HepG2 (cell line): ENCODE measurements around the gene RFFL. TPM values are rescaled to one million over a fixed set of nuclear protein-coding genes. Genes with fewer than 3 reads are reported as not detected.

ENCODE experiments used
- KAT7 ChIP-seq: IDR thresholded peaks from 2 replicates; pipeline ENCODE4 v1.6.1; 2018; ENCODE audit warnings: borderline replicate concordance, missing compliant biosample characterization
- NONO ChIP-seq, 2 experiments: fragments of 450-650 bp in 1 of 2; sonication (generic) in 1 of 2; formaldehyde crosslinking in 1 of 2; IDR thresholded peaks in 1 of 2; conservative IDR thresholded peaks in 1 of 2; 2 replicates each; pipeline versions ENCODE4 v1.6.1 to v1.8.0; 2017 to 2022; ENCODE audit warnings: mild to moderate bottlenecking in 1 of 2, missing genetic modification reagents in 1 of 2, moderate library complexity in 1 of 2
- TCF12 ChIP-seq, 2 experiments: fragments of 450-650 bp in 1 of 2; sonication (generic) in 1 of 2; formaldehyde crosslinking in 1 of 2; IDR thresholded peaks; 2 replicates each; pipeline versions ENCODE4 v1.6.1 to v1.8.0; 2017 to 2022; ENCODE audit warnings: antibody characterized with exemption in 1 of 2, mild to moderate bottlenecking in 1 of 2, missing genetic modification reagents in 1 of 2, moderate library complexity in 1 of 2
- ZBTB7A ChIP-seq: sonication (generic); formaldehyde crosslinking; IDR thresholded peaks from 2 replicates; pipeline ENCODE4 v1.8.0; 2022; ENCODE audit warnings: mild to moderate bottlenecking, missing genetic modification reagents
- ZNF777 ChIP-seq: sonication (generic); formaldehyde crosslinking; IDR thresholded peaks from 2 replicates; pipeline ENCODE4 v1.4.0; 2020; ENCODE audit warnings: missing genetic modification reagents
- polyA plus RNA-seq, 8 experiments: library from polyadenylated mRNA; depleted of rRNA in 3 of 8; stranded (reverse) in 7 of 8; unstranded in 1 of 8; fragments of >200 nt; fragmentation: Illumina TruSeq in 4 of 8; extraction: Trizol in 4 of 8; gene quantifications; 2 replicates each; pipeline versions ENCODE4 v1.2.1 to v1.2.3, GENCODE V29; 2011 to 2016; ENCODE audit warnings: low read depth in 4 of 8, missing spikeins in 1 of 8, mixed read lengths in 1 of 8; ENCODE audit not compliant: insufficient read depth in 1 of 8
- total RNA-seq, 5 experiments: library from RNA; depleted of rRNA; stranded (reverse); fragments of >200 nt; fragmentation: Illumina TruSeq; extraction: Trizol; gene quantifications; 2 replicates each; pipeline ENCODE4 v1.2.3, GENCODE V29; 2016; ENCODE audit warnings: low read depth in 1 of 5
- TF ChIP-seq, protein P1 (sequence below): sonication (generic); formaldehyde crosslinking; IDR thresholded peaks from 2 replicates; pipeline ENCODE4 v1.4.0; 2020; ENCODE audit warnings: missing genetic modification reagents
- TF ChIP-seq, protein P2 (sequence below): sonication (generic); formaldehyde crosslinking; IDR thresholded peaks from 2 replicates; pipeline ENCODE4 v1.8.0; 2023; ENCODE audit warnings: mild to moderate bottlenecking, missing genetic modification reagents
- TF ChIP-seq, protein P3 (sequence below): sonication (generic); formaldehyde crosslinking; IDR thresholded peaks from one replicate; pipeline ENCODE4 v1.5.1; 2020; ENCODE audit warnings: mild to moderate bottlenecking, missing genetic modification reagents; ENCODE audit errors: not compliant biosample characterization
- TF ChIP-seq, protein P4 (sequence below): sonication (generic); formaldehyde crosslinking; IDR thresholded peaks from 2 replicates; pipeline ENCODE4 v1.4.0; 2020; ENCODE audit warnings: missing genetic modification reagents, mild to moderate bottlenecking, borderline replicate concordance

RFFL gene
- total and polyA plus RNA-seq, 2 of the 13 experiments (the other 11 are each of a cell fraction or from before 2014, with no cell fraction given) = 24.3 to 48.6 TPM

DNA sequence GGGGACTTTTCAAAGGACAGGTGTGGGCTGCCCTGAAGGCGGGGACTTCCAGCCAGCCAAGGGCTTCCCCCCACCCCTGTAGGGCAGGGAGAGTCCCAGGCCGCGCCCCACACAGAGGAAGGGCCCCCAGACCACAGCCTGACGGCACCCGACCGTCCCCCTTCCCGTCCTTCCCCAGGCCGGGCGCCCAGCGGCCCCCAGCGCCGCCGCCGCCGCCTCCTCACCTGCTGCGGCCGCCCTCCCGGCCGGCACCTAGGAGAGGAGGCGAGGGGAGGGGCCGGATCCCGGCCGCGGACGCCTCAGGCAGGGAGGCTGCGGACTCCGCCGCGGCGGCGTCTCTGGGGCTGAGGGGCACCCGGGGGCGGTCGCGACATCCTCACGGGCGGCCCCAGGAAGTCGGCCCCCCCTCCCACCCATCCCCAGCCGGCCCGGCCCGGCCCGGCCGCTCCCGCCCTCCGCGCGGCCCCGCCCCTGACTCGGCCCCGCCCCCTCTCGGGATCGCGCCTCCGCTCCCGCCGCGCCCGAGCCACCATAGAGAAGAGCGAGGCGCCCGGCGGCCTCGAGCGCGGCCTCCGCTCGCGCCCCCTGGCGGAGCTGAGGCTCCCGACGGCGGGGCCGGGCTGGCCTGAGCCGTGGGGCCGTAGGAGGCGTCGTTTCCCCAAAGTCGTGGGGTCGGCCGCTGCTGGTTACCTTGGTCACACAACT is 25.5 kb upstream of the RFFL start (continued):
- TF ChIP-seq, protein P1, sequence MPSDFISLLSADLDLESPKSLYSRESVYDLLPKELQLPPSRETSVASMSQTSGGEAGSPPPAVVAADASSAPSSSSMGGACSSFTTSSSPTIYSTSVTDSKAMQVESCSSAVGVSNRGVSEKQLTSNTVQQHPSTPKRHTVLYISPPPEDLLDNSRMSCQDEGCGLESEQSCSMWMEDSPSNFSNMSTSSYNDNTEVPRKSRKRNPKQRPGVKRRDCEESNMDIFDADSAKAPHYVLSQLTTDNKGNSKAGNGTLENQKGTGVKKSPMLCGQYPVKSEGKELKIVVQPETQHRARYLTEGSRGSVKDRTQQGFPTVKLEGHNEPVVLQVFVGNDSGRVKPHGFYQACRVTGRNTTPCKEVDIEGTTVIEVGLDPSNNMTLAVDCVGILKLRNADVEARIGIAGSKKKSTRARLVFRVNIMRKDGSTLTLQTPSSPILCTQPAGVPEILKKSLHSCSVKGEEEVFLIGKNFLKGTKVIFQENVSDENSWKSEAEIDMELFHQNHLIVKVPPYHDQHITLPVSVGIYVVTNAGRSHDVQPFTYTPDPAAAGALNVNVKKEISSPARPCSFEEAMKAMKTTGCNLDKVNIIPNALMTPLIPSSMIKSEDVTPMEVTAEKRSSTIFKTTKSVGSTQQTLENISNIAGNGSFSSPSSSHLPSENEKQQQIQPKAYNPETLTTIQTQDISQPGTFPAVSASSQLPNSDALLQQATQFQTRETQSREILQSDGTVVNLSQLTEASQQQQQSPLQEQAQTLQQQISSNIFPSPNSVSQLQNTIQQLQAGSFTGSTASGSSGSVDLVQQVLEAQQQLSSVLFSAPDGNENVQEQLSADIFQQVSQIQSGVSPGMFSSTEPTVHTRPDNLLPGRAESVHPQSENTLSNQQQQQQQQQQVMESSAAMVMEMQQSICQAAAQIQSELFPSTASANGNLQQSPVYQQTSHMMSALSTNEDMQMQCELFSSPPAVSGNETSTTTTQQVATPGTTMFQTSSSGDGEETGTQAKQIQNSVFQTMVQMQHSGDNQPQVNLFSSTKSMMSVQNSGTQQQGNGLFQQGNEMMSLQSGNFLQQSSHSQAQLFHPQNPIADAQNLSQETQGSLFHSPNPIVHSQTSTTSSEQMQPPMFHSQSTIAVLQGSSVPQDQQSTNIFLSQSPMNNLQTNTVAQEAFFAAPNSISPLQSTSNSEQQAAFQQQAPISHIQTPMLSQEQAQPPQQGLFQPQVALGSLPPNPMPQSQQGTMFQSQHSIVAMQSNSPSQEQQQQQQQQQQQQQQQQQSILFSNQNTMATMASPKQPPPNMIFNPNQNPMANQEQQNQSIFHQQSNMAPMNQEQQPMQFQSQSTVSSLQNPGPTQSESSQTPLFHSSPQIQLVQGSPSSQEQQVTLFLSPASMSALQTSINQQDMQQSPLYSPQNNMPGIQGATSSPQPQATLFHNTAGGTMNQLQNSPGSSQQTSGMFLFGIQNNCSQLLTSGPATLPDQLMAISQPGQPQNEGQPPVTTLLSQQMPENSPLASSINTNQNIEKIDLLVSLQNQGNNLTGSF (CRISPR knock-in tag) = no peak
- TF ChIP-seq, protein P2, sequence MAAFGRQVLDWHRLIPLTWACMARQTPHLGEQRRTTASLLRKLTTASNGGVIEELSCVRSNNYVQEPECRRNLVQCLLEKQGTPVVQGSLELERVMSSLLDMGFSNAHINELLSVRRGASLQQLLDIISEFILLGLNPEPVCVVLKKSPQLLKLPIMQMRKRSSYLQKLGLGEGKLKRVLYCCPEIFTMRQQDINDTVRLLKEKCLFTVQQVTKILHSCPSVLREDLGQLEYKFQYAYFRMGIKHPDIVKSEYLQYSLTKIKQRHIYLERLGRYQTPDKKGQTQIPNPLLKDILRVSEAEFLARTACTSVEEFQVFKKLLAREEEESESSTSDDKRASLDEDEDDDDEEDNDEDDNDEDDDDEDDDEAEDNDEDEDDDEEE (CRISPR knock-in tag) = 0 out of 2 replicates have a peak, but pooled peaks have one; percentile 47
- TF ChIP-seq, protein P3, sequence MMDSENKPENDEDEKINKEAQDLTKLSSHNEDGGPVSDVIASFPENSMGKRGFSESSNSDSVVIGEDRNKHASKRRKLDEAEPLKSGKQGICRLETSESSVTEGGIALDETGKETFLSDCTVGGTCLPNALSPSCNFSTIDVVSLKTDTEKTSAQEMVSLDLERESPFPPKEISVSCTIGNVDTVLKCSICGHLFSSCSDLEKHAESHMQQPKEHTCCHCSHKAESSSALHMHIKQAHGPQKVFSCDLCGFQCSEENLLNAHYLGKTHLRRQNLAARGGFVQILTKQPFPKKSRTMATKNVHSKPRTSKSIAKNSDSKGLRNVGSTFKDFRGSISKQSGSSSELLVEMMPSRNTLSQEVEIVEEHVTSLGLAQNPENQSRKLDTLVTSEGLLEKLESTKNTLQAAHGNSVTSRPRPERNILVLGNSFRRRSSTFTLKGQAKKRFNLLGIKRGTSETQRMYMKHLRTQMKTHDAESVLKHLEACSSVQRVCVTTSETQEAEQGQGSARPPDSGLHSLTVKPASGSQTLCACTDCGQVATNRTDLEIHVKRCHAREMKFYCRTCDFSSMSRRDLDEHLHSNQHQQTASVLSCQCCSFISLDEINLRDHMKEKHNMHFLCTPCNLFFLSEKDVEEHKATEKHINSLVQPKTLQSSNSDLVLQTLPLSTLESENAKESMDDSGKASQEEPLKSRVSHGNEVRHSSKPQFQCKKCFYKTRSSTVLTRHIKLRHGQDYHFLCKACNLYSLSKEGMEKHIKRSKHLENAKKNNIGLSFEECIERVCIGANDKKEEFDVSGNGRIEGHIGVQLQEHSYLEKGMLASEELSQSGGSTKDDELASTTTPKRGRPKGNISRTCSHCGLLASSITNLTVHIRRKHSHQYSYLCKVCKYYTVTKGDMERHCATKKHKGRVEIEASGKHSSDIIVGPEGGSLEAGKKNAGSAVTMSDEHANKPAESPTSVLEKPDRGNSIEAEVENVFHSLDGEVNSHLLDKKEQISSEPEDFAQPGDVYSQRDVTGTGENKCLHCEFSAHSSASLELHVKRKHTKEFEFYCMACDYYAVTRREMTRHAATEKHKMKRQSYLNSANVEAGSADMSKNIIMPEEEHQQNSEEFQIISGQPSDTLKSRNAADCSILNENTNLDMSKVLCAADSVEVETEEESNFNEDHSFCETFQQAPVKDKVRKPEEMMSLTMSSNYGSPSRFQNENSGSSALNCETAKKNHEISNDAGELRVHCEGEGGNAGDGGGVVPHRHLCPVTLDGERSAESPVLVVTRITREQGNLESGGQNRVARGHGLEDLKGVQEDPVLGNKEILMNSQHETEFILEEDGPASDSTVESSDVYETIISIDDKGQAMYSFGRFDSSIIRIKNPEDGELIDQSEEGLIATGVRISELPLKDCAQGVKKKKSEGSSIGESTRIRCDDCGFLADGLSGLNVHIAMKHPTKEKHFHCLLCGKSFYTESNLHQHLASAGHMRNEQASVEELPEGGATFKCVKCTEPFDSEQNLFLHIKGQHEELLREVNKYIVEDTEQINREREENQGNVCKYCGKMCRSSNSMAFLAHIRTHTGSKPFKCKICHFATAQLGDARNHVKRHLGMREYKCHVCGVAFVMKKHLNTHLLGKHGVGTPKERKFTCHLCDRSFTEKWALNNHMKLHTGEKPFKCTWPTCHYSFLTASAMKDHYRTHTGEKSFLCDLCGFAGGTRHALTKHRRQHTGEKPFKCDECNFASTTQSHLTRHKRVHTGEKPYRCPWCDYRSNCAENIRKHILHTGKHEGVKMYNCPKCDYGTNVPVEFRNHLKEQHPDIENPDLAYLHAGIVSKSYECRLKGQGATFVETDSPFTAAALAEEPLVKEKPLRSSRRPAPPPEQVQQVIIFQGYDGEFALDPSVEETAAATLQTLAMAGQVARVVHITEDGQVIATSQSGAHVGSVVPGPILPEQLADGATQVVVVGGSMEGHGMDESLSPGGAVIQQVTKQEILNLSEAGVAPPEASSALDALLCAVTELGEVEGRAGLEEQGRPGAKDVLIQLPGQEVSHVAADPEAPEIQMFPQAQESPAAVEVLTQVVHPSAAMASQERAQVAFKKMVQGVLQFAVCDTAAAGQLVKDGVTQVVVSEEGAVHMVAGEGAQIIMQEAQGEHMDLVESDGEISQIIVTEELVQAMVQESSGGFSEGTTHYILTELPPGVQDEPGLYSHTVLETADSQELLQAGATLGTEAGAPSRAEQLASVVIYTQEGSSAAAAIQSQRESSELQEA (CRISPR knock-in tag) = no peak
- TF ChIP-seq TCF12 (IDR thresholded peaks at IDR 0.05) (no peak), TCF12 (CRISPR knock-in tag; IDR thresholded peaks at IDR 0.05) (no peak), ZBTB7A (CRISPR knock-in tag) (0 out of 2 replicates have a peak, but pooled peaks have one; percentile 1), ZNF777 (CRISPR knock-in tag) (peak; percentile 84), NONO (IDR thresholded peaks at IDR 0.05) (no peak), NONO (CRISPR knock-in tag; conservative IDR thresholded peaks at IDR 0.05) (peak; percentile 56), KAT7 (CRISPR knock-in tag) (no peak)
- TF ChIP-seq, protein P4, sequence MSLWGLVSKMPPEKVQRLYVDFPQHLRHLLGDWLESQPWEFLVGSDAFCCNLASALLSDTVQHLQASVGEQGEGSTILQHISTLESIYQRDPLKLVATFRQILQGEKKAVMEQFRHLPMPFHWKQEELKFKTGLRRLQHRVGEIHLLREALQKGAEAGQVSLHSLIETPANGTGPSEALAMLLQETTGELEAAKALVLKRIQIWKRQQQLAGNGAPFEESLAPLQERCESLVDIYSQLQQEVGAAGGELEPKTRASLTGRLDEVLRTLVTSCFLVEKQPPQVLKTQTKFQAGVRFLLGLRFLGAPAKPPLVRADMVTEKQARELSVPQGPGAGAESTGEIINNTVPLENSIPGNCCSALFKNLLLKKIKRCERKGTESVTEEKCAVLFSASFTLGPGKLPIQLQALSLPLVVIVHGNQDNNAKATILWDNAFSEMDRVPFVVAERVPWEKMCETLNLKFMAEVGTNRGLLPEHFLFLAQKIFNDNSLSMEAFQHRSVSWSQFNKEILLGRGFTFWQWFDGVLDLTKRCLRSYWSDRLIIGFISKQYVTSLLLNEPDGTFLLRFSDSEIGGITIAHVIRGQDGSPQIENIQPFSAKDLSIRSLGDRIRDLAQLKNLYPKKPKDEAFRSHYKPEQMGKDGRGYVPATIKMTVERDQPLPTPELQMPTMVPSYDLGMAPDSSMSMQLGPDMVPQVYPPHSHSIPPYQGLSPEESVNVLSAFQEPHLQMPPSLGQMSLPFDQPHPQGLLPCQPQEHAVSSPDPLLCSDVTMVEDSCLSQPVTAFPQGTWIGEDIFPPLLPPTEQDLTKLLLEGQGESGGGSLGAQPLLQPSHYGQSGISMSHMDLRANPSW (CRISPR knock-in tag) = no peak
